Measurements from ENCODE around the gene PRR18. TPM values are rescaled to one million over a fixed set of nuclear protein-coding genes. Genes with fewer than 3 reads are reported as not detected.
A peak's percentile ranks its signal among the peaks of the same experiment; 100 is the strongest.

PRR18 gene
- total and polyA plus RNA-seq, 2 of the 13 experiments (the other 11 are each of a cell fraction or from before 2014, with no cell fraction given) = 0.04 TPM

GRCh38 chr6:166353507-166353906, 45.3 kb upstream of the PRR18 start (continued):
- TF ChIP-seq, protein P1, sequence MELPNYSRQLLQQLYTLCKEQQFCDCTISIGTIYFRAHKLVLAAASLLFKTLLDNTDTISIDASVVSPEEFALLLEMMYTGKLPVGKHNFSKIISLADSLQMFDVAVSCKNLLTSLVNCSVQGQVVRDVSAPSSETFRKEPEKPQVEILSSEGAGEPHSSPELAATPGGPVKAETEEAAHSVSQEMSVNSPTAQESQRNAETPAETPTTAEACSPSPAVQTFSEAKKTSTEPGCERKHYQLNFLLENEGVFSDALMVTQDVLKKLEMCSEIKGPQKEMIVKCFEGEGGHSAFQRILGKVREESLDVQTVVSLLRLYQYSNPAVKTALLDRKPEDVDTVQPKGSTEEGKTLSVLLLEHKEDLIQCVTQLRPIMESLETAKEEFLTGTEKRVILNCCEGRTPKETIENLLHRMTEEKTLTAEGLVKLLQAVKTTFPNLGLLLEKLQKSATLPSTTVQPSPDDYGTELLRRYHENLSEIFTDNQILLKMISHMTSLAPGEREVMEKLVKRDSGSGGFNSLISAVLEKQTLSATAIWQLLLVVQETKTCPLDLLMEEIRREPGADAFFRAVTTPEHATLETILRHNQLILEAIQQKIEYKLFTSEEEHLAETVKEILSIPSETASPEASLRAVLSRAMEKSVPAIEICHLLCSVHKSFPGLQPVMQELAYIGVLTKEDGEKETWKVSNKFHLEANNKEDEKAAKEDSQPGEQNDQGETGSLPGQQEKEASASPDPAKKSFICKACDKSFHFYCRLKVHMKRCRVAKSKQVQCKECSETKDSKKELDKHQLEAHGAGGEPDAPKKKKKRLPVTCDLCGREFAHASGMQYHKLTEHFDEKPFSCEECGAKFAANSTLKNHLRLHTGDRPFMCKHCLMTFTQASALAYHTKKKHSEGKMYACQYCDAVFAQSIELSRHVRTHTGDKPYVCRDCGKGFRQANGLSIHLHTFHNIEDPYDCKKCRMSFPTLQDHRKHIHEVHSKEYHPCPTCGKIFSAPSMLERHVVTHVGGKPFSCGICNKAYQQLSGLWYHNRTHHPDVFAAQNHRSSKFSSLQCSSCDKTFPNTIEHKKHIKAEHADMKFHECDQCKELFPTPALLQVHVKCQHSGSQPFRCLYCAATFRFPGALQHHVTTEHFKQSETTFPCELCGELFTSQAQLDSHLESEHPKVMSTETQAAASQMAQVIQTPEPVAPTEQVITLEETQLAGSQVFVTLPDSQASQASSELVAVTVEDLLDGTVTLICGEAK (IDR thresholded peaks at IDR 0.05) = peak; percentile 13; the same call in 1 of the 2 replicates
- TF ChIP-seq, protein P1 (CRISPR knock-in tag; IDR thresholded peaks at IDR 0.05) = no peak
- TF ChIP-seq NBN (conservative IDR thresholded peaks at IDR 0.05) = 0 out of 2 replicates have a peak, but pooled peaks have one; percentile 67
- no peak for TF ChIP-seq HCFC1 (IDR thresholded peaks at IDR 0.05; ENCODE audit: low read depth, low read length)

DNA sequence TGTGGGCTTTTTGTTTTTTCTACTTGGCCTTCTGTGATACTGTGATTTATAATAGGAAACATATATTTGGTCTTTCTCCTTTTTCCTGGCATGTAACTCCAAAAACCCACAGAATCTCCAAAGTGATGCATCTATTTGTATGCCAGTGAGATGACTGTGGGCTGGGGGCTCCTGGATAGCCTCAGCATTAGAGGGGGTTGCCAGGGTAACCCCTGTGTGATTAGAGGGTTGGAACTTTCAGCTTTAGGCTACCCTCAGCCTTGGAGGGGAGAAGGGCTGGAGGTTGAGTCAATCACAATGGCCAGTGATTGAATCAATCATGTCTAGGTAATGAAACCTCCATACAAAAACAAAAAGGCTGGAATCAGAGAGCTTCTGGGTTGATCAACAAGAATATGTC, 44.7 kb upstream of the PRR18 start:
- no peak overlapping the region for H3K4me3 ChIP-seq (replicated peaks in 1 of 3; ENCODE audit: insufficient read depth in 1 of 3, low read depth in 2 of 3, low read length in 3 of 3)
- H3K36me3 ChIP-seq (replicated peaks in 1 of 2; ENCODE audit: control insufficient read depth in 1 of 2, insufficient read depth in 2 of 2, low read length in 2 of 2) = no peaks in the 10 kb centered on the region
- no peak for FAIRE-seq
- no TSS peak for BruUV-seq (replicated peaks)
- intact Hi-C loops (cut with micrococcal nuclease; ENCODE audit: unreplicated experiment) (no loop called here), in situ Hi-C loops (cut with HindIII; ENCODE audit: extremely low pct_ligation_motif_present, low pct_unique_long_range_greater_than_20kb) (no loop called here)
- H4K20me1 ChIP-seq (ENCODE audit: insufficient read depth, low read length) = no peaks in the 10 kb centered on the region
- no peak overlapping the region for H3K27ac ChIP-seq (ENCODE audit: extremely low read length, insufficient read depth, low read length)
- H3K4me2 ChIP-seq (ENCODE audit: low read depth, low read length) = no peak overlapping the region
- no peaks in the 10 kb centered on the region for H3K27me3 ChIP-seq (ENCODE audit: control insufficient read depth in 1 of 2, insufficient read depth in 2 of 2, low read length in 2 of 2)
- CTCF ChIA-PET (ENCODE audit: low intra/inter-chr PET ratio, low total read pairs) = no interaction called here
- no peaks in the 10 kb centered on the region for H3K79me2 ChIP-seq (ENCODE audit: insufficient read depth, low read length)
- POLR2A ChIA-PET = no interaction called here
- ATAC-seq = no peak
- H3K4me1 ChIP-seq (ENCODE audit: insufficient read depth, low read length) = peaks cover 60% of the 10 kb centered on the region
- no peak overlapping the region for H3K9ac ChIP-seq (ENCODE audit: insufficient read depth, low read depth, low read length)
- H3K9me3 ChIP-seq (ENCODE audit: low read length) = peaks cover 12% of the 10 kb centered on the region; the same call in 1 of the 2 replicates
- no peak for DNase-seq (ENCODE audit: low spot score)
- no peak overlapping the region for H2AFZ ChIP-seq (ENCODE audit: low read length)
- no peak for TF ChIP-seq HDAC6 (IDR thresholded peaks at IDR 0.05; ENCODE audit: low read depth, low read length)
- TF ChIP-seq TP53 (CRISPR knock-in tag; conservative IDR thresholded peaks at IDR 0.05) = no peak
- TF ChIP-seq ZSCAN12 (CRISPR knock-in tag; IDR thresholded peaks at IDR 0.05) = no peak
- no peak for TF ChIP-seq FUBP1 (CRISPR knock-in tag; IDR thresholded peaks at IDR 0.05; ENCODE audit: borderline replicate concordance)
- TF ChIP-seq REST (IDR thresholded peaks at IDR 0.05; ENCODE audit: borderline replicate concordance in 1 of 2, low read depth in 1 of 2, low read length in 2 of 2) = no peak

Data from HepG2 (cell line).